Inferior parietal cortex (tissue), 1 donor: ENCODE data around the gene FBXO21.

Source experiments
- DNase-seq: peaks from one replicate; pipeline ENCODE4 v3.0.0-alpha.2; 2016; ENCODE audit errors: extremely low spot score

FBXO21 gene

GRCh38 chr12:117139025-117139717, 51.1 kb downstream of the FBXO21 start:
- DNase-seq = no peak

- no peak for DNase-seq
Observed at GRCh38 chr12:117134721-117135120, 55.5 kb downstream of the FBXO21 start.

- no peak for DNase-seq
Observed at GRCh38 chr12:117134059-117134458, 56.2 kb downstream of the FBXO21 start.

GRCh38 chr12:117130801-117131200, 59.5 kb downstream of the FBXO21 start:
- no peak for DNase-seq

- DNase-seq = no peak
Observed at GRCh38 chr12:117129391-117129790, 60.9 kb downstream of the FBXO21 start.

- no peak for DNase-seq
Observed at GRCh38 chr12:117127933-117128823, 62.1 kb downstream of the FBXO21 start.

GRCh38 chr12:117126335-117126734, 63.9 kb downstream of the FBXO21 start:
- DNase-seq = no peak

GRCh38 chr12:117125767-117126166, 64.5 kb downstream of the FBXO21 start:
- no peak for DNase-seq

- DNase-seq = no peak
Observed at GRCh38 chr12:117125272-117125613, 65.0 kb downstream of the FBXO21 start.

- peak; percentile 49 for DNase-seq
Observed at GRCh38 chr12:117124421-117125271, 65.6 kb downstream of the FBXO21 start.

GRCh38 chr12:117121441-117121840, 68.8 kb downstream of the FBXO21 start:
- DNase-seq = no peak

GRCh38 chr12:117120787-117121186, 69.5 kb downstream of the FBXO21 start:
- DNase-seq = peak; percentile 52

- peak; percentile 59 for DNase-seq
Observed at GRCh38 chr12:117119592-117120198, 70.6 kb downstream of the FBXO21 start.

- DNase-seq = peak; percentile 50
Observed at GRCh38 chr12:117118838-117119591, 71.3 kb downstream of the FBXO21 start.

- no peak for DNase-seq
Observed at GRCh38 chr12:117114784-117115183, 75.5 kb downstream of the FBXO21 start.

- DNase-seq = no peak
Observed at GRCh38 chr12:117113231-117113630, 77.0 kb downstream of the FBXO21 start.

GRCh38 chr12:117111821-117112595, 78.3 kb downstream of the FBXO21 start:
- DNase-seq = no peak

- no peak for DNase-seq
Observed at GRCh38 chr12:117111386-117111785, 78.9 kb downstream of the FBXO21 start.

GRCh38 chr12:117109943-117110635, 80.2 kb downstream of the FBXO21 start:
- DNase-seq = no peak

GRCh38 chr12:117105902-117106301, 84.4 kb downstream of the FBXO21 start:
- DNase-seq = no peak
